ENCODE results near the gene MSH5. TPM values are rescaled to one million over a fixed set of nuclear protein-coding genes. Genes with fewer than 3 reads are reported as not detected.

Gene MSH5
- total and polyA plus RNA-seq, 9 donors = 4.8 to 19.1 (median 9.1) TPM

GRCh38 chr6:31719001-31719400 is 20.8 kb upstream of the MSH5 start:
- intact Hi-C loops (cut with DNase I) = no loop called here
- H3K36me3 ChIP-seq = no peaks in the 10 kb centered on the region
- WGBS, 3 donors = 60 to 80% (median 70%) methylated on average over 6 of the region's 6 CpGs

GRCh38 chr6:31720196-31720770 is 19.5 kb upstream of the MSH5 start:
- no peak overlapping the region for H3K27ac ChIP-seq
- no peaks in the 10 kb centered on the region for H3K9me3 ChIP-seq
- H3K4me1 ChIP-seq (ENCODE audit: insufficient read depth) = no peaks in the 10 kb centered on the region
- WGBS, 3 donors = 75 to 85% (median 78%) methylated on average over 5 of the region's 5 CpGs
- no peaks in the 10 kb centered on the region for H3K27me3 ChIP-seq
- intact Hi-C loops (cut with DNase I) = loop anchor here in 1 of 4 donors (10.0 kb wide), 1 partner anchor 465 kb away; the partner anchor contains the start of gene AGER
- H3K36me3 ChIP-seq = no peaks in the 10 kb centered on the region
- no peak for DNase-seq
- H3K4me3 ChIP-seq = no peak overlapping the region
- no peak for TF ChIP-seq EP300 (IDR thresholded peaks at IDR 0.05)
- TF ChIP-seq, protein P1, sequence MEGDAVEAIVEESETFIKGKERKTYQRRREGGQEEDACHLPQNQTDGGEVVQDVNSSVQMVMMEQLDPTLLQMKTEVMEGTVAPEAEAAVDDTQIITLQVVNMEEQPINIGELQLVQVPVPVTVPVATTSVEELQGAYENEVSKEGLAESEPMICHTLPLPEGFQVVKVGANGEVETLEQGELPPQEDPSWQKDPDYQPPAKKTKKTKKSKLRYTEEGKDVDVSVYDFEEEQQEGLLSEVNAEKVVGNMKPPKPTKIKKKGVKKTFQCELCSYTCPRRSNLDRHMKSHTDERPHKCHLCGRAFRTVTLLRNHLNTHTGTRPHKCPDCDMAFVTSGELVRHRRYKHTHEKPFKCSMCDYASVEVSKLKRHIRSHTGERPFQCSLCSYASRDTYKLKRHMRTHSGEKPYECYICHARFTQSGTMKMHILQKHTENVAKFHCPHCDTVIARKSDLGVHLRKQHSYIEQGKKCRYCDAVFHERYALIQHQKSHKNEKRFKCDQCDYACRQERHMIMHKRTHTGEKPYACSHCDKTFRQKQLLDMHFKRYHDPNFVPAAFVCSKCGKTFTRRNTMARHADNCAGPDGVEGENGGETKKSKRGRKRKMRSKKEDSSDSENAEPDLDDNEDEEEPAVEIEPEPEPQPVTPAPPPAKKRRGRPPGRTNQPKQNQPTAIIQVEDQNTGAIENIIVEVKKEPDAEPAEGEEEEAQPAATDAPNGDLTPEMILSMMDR (IDR thresholded peaks at IDR 0.05) = no peak
- TF ChIP-seq POLR2A (IDR thresholded peaks at IDR 0.05) = no peak

More at GRCh38 chr6:31719001-31719400, 20.8 kb upstream of the MSH5 start:
- Histone ChIP-seq H3K4me1 (ENCODE audit: insufficient read depth) (no peaks in the 10 kb centered on the region), H3K4me3 (no peak overlapping the region), H3K9me3 (no peaks in the 10 kb centered on the region), H3K27ac (no peak overlapping the region), H3K27me3 (no peaks in the 10 kb centered on the region)
- TF ChIP-seq, protein P1 (IDR thresholded peaks at IDR 0.05) = no peak
- TF ChIP-seq POLR2A (IDR thresholded peaks at IDR 0.05) = no peak
- TF ChIP-seq EP300 (IDR thresholded peaks at IDR 0.05) = no peak
- DNase-seq = no peak

DNA sequence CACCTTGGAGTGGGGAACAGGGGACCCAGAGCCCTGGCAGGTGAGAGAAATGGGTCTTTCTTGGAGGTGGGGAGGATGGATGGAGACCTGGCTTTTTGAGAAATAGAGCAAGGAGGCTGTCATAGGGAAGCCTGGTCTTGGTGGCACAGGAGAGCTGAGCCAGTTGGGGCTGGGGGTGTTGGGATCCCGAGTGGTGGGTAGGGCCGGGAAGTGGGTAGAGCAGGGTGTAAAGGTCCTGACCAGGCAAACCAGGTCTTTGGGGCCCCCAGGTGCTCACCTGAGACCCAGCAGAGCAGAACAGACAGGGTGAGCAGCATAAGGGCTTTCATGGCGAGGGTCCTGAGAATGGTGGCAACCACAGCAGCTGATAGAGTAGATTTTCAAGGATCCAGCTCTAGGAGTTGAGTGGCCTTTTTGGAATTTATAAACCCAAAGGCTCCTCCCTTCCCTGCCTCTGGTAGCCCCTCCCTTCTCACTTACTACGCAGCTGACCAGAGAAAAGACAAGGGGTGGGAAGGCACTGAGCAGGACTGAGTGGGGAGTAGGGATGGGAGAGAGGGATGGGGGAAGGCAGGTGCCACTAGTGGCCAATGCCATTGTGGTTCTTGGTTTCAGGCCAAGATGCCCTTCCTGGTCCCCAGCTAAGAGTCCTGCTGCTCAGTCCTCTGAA is 18.3 kb upstream of the MSH5 start, which contains the start of gene LY6G6C:
Gene LY6G6C, minus strand, starts transcription at position 396 of the 670 bp plus-strand sequence. Its CDS starts 67 bp downstream, at position 329.
- no peaks in the 10 kb centered on the region for H3K4me1 ChIP-seq (ENCODE audit: insufficient read depth)
- no peak within 1 kb of the TSS for H3K4me3 ChIP-seq
- no peaks in the 10 kb centered on the region for H3K36me3 ChIP-seq
- no peaks in the 10 kb centered on the region for H3K9me3 ChIP-seq
- WGBS, 3 donors = 82 to 89% (median 87%) methylated on average over 4 of the region's 4 CpGs
- intact Hi-C loops (cut with DNase I) = loop anchor here in 2 of 4 donors (2.0 to 10.0 kb wide), 2 partner anchors 49 to 463 kb away; partner anchors contain the start of gene AGER (in 1 of the 2)
- TF ChIP-seq POLR2A (IDR thresholded peaks at IDR 0.05) (no peak), EP300 (IDR thresholded peaks at IDR 0.05) (no peak)
- TF ChIP-seq, protein P1 (IDR thresholded peaks at IDR 0.05) = no peak
- no peaks in the 10 kb centered on the region for H3K27me3 ChIP-seq
- DNase-seq = no peak
- no peak within 1 kb of the TSS for H3K27ac ChIP-seq

- H3K9me3 ChIP-seq = no peaks in the 10 kb centered on the region
- H3K27ac ChIP-seq = no peak overlapping the region
- intact Hi-C loops (cut with DNase I) = loop anchor here in 2 of 4 donors (2.0 to 10.0 kb wide), 2 partner anchors 49 to 463 kb away; partner anchors contain the start of gene AGER (in 1 of the 2)
- WGBS, 3 donors = 86 to 89% (median 88%) methylated on average over 3 of the region's 3 CpGs
- no peak overlapping the region for H3K4me3 ChIP-seq
- H3K36me3 ChIP-seq = no peaks in the 10 kb centered on the region
- DNase-seq = no peak
- TF ChIP-seq EP300 (IDR thresholded peaks at IDR 0.05) (no peak), POLR2A (IDR thresholded peaks at IDR 0.05) (no peak)
- TF ChIP-seq, protein P1 (IDR thresholded peaks at IDR 0.05) = no peak
- no peaks in the 10 kb centered on the region for H3K27me3 ChIP-seq
- no peaks in the 10 kb centered on the region for H3K4me1 ChIP-seq (ENCODE audit: insufficient read depth)
Measured at GRCh38 chr6:31722173-31722572, 17.6 kb upstream of the MSH5 start.

Data from ovary (tissue), 9 donors.